ENCODE results near the gene AZIN2.

- TF ChIP-seq RAD21 (CRISPR knock-in tag; conservative IDR thresholded peaks at IDR 0.05 in 1 of 2, IDR thresholded peaks at IDR 0.05 in 1 of 2): no peak
- TF ChIP-seq KAT8 (IDR thresholded peaks at IDR 0.05; ENCODE audit: low read depth): no peak
- no peak for TF ChIP-seq ESRRA (IDR thresholded peaks at IDR 0.05; ENCODE audit: borderline replicate concordance, low read depth)
Observed at GRCh38 chr1:33032126-33032869, 48.7 kb upstream of the AZIN2 start.

Data from K562 (cell line).